SU-DHL-6 (cell line): ENCODE results near the gene DHRS7.

ENCODE experiments used
- H2AFZ ChIP-seq: fragments of 200-600 bp; sonication (generic); 2 replicates; pipeline ENCODE4 v1.6.1; 2014; ENCODE audit warnings: low read depth, mild to moderate bottlenecking, moderate library complexity, mixed read lengths, antibody characterized with exemption, low read length; ENCODE audit not compliant: severe bottlenecking
- H3F3A ChIP-seq: fragments of 200-600 bp; shearing (Covaris generic); 2 replicates; pipeline ENCODE4 v1.6.0; 2016; ENCODE audit warnings: antibody characterized with exemption, mild to moderate bottlenecking; ENCODE audit not compliant: insufficient read depth
- H3K27ac ChIP-seq: fragments of 200-600 bp; sonication (generic); 2 replicates; pipeline ENCODE4 v1.5.1; 2016; ENCODE audit warnings: low read depth, mild to moderate bottlenecking, low read length, moderate library complexity, mixed read lengths
- H3K27me3 ChIP-seq: fragments of 200-600 bp; sonication (generic), shearing (Covaris generic); 2 replicates; pipeline ENCODE4 v1.6.0; 2014; ENCODE audit warnings: mild to moderate bottlenecking, low read length
- H3K36me3 ChIP-seq: fragments of 200-600 bp; sonication (generic); 2 replicates; pipeline ENCODE4 v1.6.1; 2014; ENCODE audit warnings: mild to moderate bottlenecking, low read length, mixed read lengths
- H3K4me2 ChIP-seq: fragments of 300-600, 200-600 bp; shearing (Covaris generic), sonication (generic); 2 replicates; pipeline ENCODE4 v1.6.0; 2014; ENCODE audit warnings: low read length, low read depth, mild to moderate bottlenecking; ENCODE audit not compliant: poor library complexity, severe bottlenecking
- H3K4me3 ChIP-seq: fragments of 200-600 bp; sonication (generic); 2 replicates; pipeline ENCODE4 v1.5.1; 2014; ENCODE audit warnings: antibody characterized with exemption, low read length, mild to moderate bottlenecking, mixed read lengths; ENCODE audit not compliant: insufficient read depth, poor library complexity, severe bottlenecking
- H3K79me2 ChIP-seq: fragments of 200-600 bp; sonication (generic); 2 replicates; pipeline ENCODE4 v1.6.1; 2014; ENCODE audit warnings: mild to moderate bottlenecking, low read length, moderate library complexity; ENCODE audit not compliant: insufficient read depth
- H3K9ac ChIP-seq: fragments of 200-600 bp; sonication (generic); 2 replicates; pipeline ENCODE4 v1.7.0; 2014; ENCODE audit warnings: mild to moderate bottlenecking, low read length
- H3K9me2 ChIP-seq: fragments of 200-600 bp; sonication (generic); replicated peaks from 2 replicates; pipeline ENCODE4 v1.6.1; 2014; ENCODE audit warnings: low read length; ENCODE audit not compliant: insufficient read depth
- H3K9me3 ChIP-seq: fragments of 200-600 bp; sonication (generic); 2 replicates; pipeline ENCODE4 v1.6.1; 2014; ENCODE audit warnings: low read length, mixed read lengths; ENCODE audit not compliant: insufficient read depth
- H4K20me1 ChIP-seq: fragments of 200-600 bp; sonication (generic); 2 replicates; pipeline ENCODE4 v1.6.1; 2014; ENCODE audit warnings: low read depth, mild to moderate bottlenecking, antibody characterized with exemption, low read length, moderate library complexity, mixed read lengths
- EZH2phosphoT487 ChIP-seq: fragments of 200-600 bp; sonication (generic), shearing (Covaris generic); conservative IDR thresholded peaks from 2 replicates; pipeline ENCODE4 v1.6.1; 2018; ENCODE audit warnings: mild to moderate bottlenecking, antibody characterized with exemption, low read length, moderate library complexity, mixed read lengths
- TF ChIP-seq, protein P1 (sequence below): fragments of 200-600 bp; sonication (generic); IDR thresholded peaks from one replicate; pipeline ENCODE4 v1.5.1; 2017; ENCODE audit warnings: antibody characterized with exemption, mild to moderate bottlenecking, low read length, moderate library complexity; ENCODE audit not compliant: insufficient read depth, poor library complexity, severe bottlenecking

DHRS7 gene, protein sequence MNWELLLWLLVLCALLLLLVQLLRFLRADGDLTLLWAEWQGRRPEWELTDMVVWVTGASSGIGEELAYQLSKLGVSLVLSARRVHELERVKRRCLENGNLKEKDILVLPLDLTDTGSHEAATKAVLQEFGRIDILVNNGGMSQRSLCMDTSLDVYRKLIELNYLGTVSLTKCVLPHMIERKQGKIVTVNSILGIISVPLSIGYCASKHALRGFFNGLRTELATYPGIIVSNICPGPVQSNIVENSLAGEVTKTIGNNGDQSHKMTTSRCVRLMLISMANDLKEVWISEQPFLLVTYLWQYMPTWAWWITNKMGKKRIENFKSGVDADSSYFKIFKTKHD

DNA sequence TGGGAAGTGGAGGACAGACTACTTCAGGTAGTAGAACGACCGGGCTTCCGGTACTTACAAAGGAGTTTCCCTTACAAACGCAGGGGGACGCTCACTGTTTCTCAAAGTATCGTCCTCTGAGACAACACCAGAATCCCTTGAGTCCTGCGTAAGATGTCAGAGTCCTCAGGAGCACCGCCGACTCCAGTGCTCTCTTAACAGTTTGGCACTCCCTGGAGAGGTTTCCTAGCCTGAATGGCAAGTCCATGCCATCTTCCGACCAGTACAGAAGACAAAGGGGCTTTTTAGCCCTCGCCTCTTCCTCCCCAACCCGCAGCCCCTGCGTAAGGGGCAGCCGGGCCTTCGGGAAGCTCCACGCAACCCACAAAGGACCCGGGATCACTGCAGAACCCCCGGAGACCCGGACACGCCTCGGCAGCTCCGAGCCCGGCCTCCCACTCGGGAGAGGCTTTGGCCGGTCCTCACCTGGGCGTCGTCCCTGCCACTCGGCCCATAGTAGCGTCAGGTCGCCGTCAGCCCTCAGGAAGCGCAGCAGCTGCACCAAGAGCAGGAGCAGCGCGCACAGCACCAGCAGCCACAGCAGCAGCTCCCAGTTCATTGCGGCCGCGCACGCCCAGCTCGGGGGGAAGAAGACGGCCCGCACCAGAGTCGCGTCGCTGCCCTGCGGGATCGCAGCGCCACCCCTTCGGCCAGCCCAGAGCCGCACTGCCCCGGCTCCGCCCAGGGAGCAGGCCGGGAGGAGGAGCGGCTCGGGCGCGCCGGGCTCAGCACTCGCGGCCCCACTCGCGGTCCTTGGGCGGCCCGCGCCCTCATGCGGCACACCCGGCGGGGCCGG, at the start of gene DHRS7:
Gene DHRS7 (minus strand): TSS at position 687 of the 835 bp plus-strand sequence. CDS start 89 bp downstream, at position 598.
- peak within 1 kb of the TSS; percentile 66 for H3K27ac ChIP-seq

DNA sequence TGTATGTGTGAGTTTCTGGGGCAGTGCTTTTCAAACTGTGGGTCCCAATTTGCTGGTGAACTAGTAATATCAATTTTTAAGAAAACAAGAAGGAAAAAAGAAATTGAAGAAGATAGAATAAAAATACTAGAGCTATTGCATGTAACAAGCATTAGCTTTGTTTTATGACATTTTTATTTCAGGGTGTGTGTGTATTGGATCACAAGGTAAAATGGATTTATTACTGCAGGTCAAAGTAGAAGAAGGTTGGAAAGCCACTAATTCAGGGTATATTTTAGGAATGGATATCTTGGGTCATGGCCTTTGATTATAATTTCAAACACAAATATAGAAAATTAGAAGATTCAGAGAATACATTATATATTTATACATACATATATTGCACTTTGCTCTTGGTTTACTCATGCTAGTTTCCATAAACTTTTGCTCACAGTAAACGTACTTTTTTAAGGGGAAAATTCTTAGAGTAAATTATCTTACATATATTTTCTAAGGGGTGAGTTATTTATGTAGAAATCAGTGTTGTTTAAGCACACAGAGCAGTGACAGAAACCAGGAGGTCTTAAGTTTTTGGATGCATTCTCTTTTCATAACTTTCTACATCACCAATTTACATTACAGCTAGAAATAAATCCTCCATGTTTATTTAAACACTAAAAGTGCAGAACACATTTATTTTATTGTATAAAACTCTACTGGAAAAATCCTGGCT, 49.4 kb upstream of the DHRS7 start:
- Histone ChIP-seq H3K9me3 (no peaks in the 10 kb centered on the region), H4K20me1 (no peaks in the 10 kb centered on the region), H3K4me2 (no peak overlapping the region), H3K9ac (no peak overlapping the region), H3K79me2 (no peaks in the 10 kb centered on the region), H3K27ac (no peak overlapping the region), H3K27me3 (no peaks in the 10 kb centered on the region), H2AFZ (no peak overlapping the region), H3K4me3 (no peak overlapping the region), H3K36me3 (no peaks in the 10 kb centered on the region), H3K9me2 (no peaks in the 10 kb centered on the region), H3F3A (no peaks in the 10 kb centered on the region)
- no peak for TF ChIP-seq EZH2phosphoT487
- TF ChIP-seq, protein P1, sequence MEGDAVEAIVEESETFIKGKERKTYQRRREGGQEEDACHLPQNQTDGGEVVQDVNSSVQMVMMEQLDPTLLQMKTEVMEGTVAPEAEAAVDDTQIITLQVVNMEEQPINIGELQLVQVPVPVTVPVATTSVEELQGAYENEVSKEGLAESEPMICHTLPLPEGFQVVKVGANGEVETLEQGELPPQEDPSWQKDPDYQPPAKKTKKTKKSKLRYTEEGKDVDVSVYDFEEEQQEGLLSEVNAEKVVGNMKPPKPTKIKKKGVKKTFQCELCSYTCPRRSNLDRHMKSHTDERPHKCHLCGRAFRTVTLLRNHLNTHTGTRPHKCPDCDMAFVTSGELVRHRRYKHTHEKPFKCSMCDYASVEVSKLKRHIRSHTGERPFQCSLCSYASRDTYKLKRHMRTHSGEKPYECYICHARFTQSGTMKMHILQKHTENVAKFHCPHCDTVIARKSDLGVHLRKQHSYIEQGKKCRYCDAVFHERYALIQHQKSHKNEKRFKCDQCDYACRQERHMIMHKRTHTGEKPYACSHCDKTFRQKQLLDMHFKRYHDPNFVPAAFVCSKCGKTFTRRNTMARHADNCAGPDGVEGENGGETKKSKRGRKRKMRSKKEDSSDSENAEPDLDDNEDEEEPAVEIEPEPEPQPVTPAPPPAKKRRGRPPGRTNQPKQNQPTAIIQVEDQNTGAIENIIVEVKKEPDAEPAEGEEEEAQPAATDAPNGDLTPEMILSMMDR = no peak

More for the DNA sequence above, at the start of gene DHRS7:
- peak within 1 kb of the TSS; percentile 95 for H2AFZ ChIP-seq
- TF ChIP-seq, protein P1 = peak; percentile 52
- TF ChIP-seq EZH2phosphoT487 = no peak
- H3K4me3 ChIP-seq = peak within 1 kb of the TSS; percentile 67
- no peaks in the 10 kb centered on the region for H3K36me3 ChIP-seq
- H4K20me1 ChIP-seq = no peaks in the 10 kb centered on the region
- H3K27me3 ChIP-seq = no peaks in the 10 kb centered on the region
- H3K9ac ChIP-seq = peak within 1 kb of the TSS; percentile 86
- H3F3A ChIP-seq = peaks cover 7% of the 10 kb centered on the region
- H3K4me2 ChIP-seq = peak within 1 kb of the TSS; percentile 92
- H3K9me3 ChIP-seq = no peaks in the 10 kb centered on the region
- no peaks in the 10 kb centered on the region for H3K9me2 ChIP-seq
- H3K79me2 ChIP-seq = peaks cover 13% of the 10 kb centered on the region

DNA sequence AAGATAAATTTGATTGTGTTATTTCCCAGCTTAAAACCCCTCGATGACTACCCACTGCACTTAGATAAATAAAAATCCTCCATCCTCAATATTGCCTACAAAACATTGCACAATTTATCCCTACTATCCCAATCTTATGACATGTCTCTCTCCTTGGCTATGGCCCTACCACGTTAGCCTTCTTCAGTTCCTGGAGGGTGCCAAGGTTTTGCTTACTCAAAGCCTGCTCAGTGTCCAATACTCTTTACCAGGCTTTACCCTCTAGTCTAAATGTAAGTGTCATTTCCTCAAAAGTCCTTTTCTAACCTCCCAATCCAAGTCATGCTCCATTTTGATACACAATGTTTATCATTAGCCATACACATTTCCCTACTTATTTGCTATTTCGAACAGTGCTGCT, 48.8 kb upstream of the DHRS7 start:
- Histone ChIP-seq H2AFZ (no peak overlapping the region), H3F3A (no peaks in the 10 kb centered on the region), H3K9ac (no peak overlapping the region), H3K9me3 (no peaks in the 10 kb centered on the region), H3K36me3 (no peaks in the 10 kb centered on the region), H3K27ac (no peak overlapping the region), H3K27me3 (no peaks in the 10 kb centered on the region), H4K20me1 (no peaks in the 10 kb centered on the region), H3K79me2 (no peaks in the 10 kb centered on the region), H3K9me2 (no peaks in the 10 kb centered on the region), H3K4me2 (no peak overlapping the region), H3K4me3 (no peak overlapping the region)
- TF ChIP-seq EZH2phosphoT487 = no peak
- TF ChIP-seq, protein P1 = no peak
